HCEC 1CT (cell line): Measurements from ENCODE around the gene MBP.
A peak's percentile ranks its signal among the peaks of the same experiment; 100 is the strongest.

Experiments used
- DNase-seq: peaks from one replicate; pipeline ENCODE4 v3.0.0-alpha.2; 2017

Gene MBP

DNA sequence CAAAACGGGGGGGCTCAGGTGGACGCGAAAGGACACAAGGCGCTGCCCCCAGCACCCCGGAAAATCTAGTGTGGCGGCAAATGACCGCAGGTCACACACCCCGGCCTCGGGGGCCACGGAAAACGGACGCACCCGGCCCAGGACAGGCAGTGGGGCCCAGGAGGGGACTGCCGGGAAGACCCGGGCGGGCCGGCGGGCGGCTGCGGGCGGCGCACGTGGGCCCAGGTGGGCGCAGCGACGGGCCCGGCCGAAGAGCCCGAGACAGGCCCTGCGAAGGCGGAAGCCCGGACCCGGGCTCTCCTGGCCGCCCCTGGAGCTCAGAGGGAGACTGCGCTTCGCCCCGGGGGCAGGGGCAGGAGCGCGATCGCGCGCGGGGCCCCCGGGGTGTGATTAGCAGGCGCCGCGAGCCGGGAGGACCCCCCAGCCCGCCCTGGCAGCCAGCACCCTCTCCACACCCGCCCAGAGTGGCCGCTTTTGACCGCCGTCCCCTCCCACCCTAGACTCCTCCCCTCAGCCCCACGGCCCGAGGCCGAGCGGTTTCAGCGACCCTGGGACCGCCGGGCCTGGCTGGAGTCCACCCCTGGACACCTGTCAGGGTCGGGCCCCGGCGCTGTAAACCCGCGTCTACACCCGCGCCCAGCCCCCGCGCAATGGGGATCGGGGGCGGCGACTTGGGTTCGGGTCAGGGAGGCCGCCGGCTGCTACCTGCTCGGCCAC is 773 bp downstream of the MBP start:
- no peak for DNase-seq

DNA sequence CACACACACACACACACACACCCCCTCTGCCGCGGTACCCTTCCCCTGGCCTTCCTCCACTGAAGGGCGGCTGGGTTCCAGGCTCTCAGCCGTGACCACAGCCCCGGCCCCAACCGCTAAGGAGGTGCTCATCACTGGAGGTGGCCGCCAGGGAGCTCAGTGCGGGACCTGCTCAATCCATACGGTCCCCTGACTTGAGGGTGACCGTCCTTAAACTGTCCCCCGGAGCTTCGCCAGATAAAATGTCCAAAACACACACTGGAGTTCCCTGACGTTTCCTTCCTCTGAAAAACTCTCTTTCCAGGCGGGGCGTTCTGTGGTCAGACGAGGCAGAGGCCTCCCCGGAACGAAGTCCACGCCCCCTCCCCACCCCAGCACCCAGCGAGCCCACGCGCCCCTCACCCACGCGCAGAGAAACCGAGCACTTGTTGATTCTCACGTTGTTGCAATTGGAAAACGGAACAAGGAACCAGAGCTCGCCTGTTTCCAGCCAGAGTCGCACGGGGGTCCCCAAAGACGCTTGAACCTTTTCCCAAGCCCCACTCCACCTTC is 1.4 kb downstream of the MBP start:
- DNase-seq, result no peak

DNA sequence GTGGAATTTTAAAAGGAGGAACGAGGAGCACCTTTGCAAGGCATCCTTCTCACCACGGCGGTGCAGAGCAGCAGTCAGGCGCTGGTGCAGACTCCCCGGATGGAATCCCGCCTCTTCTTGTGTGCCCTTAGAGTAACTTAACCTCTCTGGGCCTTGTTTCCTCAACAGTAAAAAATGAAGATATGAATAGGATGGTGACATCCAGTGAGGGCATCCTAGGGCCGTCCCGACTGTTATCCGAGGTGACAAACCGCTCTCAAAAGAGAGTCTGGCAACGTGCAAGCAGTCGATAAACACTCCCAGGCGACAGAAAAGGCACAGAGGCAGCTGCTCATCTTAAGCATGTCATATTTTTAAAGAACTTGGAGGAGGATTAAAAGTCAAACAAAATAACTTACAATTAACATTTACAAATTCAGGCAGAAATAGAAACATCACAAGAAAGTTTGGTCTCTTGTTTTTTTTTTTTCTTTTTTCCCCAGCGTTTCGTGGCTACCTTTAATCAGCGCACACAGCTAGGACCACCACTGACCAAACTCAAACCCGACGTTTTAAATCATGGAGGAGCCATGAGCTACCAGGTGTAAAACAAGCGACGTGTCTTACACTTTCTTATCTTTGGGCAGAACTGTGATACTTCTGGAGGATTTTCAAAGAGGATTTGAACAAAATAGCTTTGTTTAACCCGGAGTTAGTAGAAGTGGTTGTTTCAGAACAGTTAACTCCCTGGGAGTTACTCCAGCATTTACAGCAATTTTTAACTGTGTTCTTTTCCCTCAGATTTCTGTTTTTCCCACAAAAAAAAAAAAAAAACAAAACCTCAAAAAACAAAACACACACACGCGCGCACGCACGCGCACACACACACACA is 2.1 kb downstream of the MBP start:
- DNase-seq, result no peak

DNA sequence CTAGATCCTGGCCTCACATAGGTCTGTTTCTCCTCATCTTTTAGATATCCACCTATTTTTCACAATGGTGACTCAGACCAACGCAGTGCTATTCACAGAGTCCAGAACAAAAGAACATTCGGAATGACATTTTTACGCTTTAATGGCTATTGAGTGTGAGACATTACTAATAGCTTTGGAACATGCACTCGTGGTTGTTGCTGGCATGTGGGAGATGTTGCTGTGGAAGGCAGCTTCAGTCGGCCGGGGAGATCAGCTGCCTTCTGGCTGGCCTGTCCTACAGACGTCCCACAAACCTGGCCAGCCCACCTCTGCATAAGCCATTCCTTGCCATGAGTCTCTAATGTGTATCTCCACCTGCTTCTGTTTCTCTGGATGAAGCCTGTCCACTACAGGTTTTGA is 3.4 kb downstream of the MBP start:
- peak; percentile 54 for DNase-seq

DNA sequence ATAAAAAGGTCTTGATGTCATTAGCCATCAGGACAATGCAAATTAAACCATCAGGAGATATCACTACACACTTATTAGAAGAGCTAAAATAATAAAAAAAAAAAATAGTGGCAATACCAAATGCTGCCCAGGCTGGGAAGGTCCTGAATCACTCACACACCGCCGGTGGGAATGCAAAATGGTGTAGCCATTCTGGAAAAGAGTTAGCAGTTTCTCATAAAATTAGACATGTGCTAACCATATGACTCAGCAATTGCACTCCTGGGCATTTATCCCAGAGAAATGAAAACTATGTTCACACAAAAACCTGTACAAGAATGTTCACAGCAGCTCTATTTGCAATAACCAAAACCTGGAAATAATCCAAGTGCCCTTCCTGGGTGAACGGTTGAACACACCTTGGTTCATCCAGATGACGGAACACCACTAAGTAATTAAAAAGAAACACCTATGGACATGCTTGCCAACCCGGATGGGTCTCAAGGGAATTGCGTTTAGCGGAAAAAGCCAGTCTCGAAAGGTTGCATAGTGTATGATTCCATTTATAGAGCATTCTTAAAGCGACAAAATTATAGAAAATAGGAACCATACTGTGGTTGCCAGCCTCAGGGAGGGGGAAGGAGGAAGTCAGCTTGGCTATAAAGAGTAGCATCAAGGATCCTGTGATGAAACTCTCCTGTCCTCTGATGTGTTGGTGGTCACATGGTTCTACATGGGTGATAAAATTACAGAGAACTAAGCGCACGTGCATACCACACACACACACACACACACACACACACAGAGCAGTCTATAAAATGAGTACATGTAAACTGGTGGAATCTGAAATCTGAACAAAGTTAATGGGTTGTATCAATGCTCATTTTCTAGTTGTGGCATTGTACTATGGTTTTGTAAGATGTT is 4.6 kb downstream of the MBP start:
- DNase-seq, result peak; percentile 87

DNA sequence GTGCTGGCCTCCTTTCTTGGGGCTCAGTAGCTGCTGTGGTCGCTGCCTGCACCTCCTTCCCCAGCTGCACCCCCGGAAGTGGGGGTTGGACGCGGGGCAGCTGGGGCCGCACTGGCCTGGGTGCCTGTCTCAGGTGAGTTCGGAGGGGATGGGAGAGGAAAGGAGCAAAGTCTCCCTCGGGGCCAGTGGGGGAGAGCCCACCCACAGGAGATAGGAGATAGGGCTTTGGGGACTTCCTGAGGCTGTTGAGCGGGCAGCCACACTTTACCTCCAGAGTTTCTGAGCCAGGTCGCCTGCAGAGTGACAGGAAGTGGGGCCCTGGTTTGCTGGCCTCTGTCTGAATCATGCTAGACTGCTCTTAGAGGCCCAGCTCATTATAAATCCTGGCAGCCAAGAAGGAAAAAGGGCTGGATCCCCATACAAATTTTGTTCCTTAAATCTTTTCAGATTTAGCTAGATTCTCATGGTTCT is 8.1 kb downstream of the MBP start:
- no peak for DNase-seq

DNA sequence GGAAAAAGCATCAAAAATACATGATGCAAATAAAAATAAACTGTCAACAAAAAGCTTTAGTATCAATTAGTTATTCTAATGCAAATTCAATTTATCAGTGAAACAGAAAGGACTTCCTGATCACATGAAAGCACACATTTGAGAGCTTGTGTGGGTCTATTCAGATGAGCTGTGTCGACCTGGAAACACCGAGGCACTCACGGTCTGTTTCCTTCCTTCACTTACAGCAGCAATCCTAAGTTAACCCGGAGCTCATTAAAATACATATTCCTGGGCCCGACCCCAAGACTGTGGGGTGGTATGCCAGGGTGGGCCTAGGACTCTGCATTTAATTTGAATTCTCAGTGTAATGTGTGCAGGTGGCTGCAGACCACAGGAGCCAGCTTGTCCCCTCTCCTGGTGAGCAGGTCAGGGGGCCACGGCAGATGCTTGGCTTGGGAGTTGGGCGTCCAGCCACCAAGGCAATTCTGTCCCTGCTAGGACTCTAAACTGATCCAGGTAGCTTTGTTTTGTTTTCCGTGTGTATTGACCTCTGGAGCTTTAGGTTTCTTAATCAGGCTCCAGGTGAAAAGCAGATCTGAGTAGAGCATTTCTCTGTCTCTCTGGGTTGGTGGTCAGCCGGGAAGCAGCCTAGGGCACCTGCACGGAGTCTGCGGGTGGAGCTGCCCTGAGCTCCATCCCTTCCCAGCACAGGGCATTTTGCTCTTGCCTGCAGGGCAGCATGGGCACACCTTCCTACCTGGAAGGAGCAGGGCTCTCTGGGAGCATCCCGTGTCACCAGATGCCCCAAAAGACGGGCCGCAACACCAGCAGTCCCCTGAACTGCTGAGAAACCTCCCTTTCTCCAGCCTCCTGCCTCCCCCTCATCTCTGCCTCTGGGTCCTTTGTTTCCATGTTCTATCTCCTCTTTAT is 9.0 kb downstream of the MBP start:
- DNase-seq, result no peak

DNA sequence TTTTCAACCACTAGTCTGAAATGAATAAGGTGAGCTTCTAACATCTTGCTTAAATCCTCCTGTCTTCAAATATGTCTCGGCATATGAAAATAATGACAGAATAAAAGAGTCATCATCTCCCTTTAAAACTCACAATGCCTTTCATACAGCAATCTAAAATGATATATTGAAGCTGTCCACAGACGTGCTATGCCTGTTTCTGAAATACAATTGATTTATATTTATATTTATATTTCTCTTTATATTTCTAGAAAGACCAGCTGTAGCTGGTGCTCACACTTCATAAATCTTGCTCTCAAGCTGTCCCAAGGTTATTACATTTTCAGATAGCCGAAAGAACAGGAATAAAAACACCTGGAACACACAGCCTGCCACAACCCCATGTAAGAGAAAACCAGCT is 11.1 kb downstream of the MBP start:
- DNase-seq, result no peak

DNA sequence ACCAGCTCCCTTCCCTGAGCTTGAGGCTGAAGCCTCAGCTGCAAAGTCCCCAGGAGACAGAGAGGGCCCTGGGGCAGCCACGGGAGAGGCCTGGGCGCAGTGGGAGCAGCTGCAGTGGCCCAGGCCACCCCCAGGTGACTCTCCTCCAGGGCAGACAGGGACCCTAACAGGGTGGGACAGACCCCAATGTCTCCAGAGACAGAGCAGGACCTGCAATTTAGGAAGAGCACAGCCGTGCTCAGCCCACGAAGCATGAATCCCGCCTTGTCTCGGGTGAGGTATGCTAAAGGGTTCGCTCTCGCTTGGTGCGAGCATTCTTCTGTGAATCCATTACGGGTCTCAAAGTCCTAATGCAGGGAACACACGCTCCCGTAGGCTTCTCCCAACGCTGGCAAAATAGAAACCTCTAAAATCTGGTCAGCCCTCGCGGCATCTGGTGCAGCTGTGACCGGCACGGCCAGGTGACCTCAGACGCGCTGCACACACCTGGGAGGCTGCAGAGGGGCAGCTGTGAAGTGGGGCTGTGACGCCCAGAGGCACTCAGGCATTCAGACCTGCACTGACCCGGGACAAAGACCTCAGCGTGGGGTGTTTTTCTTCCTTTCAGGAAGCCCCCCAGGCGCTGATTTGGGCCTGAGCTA is 12.6 kb downstream of the MBP start:
- DNase-seq, result no peak

DNA sequence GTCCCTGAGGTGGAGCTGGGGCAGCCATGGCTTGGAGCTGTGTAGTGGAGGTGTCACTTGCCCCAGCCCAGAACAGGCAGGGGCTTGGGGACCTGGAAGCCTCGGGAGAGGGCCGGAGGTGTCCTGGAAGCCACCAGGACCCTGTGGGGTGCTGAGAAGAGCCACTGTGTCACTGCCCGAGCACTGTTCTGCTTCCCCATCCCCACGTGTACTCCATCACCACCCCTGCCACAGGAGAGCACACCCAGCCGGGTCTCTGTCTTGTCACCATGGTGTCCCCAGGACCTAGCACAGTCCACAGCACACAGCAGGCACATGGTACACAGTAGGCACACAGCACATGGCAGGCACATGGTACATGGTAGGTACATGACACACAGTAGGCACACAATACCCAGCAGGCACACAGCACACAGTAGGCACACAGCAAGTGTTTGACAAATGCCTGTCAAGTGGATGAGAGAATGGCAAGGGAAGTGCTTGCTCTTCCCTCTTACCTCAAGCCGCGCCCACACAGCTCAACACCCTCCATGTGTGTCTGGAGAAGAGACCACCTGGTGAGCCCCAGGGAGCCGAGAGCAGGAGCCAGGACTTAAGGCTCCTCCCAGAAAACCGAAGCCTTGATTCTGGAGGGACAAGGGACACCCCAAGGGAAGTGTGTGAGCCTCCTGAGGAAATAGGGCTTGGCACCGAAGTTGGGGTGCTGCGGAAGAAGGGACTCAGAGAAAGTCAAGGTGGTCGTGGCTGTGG is 13.3 kb downstream of the MBP start:
- DNase-seq, result no peak

DNA sequence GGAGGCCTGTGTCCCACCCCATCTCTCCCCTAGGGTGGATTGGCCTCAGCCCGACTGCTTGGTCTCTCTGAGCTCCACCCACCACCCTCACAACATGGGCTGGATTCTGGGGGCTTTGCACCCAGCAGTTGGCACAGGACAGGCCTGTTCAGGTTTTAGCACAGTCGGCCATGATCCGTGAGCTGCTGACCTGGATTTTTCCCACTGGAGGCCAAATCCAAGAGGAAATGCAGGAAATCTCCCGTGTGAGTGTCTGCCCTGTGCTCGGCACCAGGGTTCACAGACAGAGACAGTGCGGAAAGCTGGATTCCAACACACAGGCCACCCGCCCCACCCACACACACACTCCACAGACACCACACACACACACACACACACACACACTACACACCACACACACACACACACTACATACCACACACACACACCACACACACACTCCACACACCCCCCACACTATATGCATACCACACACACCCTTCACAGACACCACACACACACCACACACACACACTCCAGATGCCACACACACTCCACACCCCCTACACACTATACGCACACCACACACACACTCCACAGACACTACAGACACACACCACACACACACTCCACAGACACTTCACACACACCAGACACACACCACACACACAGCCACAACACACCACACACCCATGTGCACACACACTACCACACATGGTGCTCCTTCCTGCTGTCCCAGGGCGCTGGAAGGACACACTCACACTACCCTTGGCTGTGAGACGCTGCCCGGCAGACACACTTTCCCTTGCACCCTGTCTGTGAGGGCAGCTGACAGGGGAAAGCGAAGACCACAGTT is 14.1 kb downstream of the MBP start:
- no peak for DNase-seq

DNA sequence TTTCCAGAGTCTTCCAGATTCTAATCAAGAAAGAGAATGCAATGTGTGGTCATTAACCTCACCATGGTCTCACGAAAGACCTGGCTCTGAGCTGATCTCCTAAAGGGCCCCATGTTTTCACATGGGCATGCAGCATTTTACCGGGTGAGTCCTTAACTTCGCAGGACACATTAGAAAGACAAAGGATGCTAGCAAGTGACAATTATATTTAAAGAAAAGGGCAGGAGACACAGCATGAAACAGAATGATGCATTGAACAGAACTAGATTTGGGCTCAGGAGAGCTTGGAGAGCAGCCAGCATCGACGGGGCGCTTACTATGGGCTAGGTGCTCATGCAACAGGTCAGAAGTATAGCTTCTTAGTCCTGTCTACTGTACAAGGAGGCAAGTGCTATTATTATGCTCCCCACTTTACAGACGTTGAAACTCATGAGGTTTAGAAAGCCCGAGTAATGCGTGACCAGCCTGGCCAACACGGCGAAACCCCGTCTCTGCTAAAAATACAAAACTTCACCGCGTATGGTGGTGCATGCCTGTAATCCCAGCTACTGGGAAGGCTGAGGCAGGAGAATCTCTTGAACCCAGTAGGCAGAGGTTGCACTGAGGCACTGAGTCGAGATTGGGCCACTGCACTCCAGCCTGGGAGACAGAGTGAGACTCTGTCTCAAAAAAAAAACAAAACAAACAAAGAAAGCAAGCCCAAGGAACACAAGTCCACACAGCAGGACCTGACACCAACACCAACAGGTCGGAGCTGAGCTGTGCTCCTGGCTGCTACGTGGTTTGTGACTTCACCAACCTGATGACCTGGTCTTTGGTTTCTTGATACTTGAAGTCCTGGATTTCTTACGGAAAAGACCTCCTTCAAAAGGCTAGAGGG is 16.1 kb downstream of the MBP start:
- no peak for DNase-seq

DNA sequence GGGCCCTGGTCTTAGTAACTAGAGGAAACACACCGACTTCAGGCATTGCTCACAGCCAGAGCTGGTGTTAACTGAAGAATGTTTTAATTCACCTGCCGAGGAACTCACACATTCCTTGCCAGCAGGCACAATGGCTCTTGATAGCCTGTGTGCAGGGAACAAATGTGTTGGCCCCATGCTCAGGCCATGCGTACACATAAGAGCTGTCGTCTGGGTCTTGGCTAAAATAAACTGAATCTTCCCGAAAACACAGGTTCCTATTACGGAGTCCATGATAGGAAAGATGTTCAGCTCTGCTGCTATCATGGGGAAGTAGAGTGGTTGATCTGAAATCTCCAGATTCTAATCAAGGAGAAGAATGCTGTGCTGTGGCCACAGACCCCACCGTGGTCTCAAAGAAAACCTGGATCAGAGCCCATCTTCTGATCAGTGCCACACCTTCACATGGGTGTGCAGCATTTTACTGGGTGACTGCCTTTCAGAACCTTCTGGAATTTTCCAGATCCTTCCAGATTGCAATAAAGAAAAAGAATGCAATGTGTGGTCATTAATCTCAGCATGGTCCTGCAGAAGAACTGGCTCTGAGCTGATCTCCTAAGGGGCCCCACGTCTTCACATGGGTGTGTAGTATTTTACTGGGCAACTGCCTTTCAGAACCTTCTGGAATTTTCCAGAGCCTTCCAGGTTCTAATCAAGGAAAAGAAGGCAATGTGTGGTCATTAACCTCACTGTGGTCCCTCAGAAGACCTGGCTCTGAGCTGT is 17.2 kb downstream of the MBP start:
- no peak for DNase-seq

DNA sequence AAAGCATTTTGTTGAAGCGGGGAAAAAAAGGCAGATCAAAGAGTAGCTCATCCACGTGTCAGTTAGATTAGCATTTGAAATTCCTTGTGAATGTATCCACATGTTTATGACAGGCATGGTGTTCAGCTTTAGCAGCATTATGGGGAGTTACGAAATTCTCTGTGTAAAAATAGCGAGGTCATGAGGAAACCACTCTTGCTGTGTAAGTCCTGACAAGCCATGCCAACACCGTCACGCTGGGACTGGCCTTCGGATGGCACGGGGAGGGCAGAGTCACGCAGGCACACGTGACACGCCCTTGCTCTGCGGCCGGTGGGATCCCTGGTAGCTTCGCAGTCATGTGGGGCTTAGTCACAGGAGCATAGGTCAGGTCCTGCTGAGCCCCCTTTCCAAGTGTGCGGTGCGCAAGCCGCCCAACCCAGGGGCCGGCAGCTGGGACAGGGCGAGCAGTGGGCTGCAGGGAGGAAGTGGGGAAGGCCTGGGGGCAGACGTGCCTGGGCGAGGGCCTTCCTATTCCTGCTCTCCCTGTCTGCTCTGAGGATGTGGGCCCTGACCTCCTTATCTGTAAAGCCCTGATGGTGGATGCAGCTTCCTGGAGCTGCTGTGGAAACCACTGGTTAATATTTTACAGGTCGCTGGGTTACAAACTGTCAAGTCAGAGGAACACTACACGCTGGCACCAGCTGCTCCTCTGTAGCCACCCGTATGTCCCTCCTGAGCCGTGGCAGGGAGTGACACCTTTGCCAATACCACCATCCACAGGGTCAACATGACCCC is 18.0 kb downstream of the MBP start:
- peak; percentile 92 for DNase-seq

DNA sequence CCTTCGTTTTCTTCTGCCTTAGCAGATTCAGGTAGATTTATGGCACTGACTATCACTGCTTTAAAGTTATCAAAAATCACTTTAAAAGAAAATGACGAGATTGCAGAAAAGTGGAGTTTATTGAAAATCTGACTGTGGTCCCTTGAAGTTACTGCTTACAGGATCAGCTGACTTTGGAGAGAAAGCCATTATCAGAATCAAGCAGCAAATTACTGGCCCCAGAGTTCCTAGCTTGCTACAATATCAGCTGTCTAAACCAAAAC is 18.5 kb downstream of the MBP start:
- no peak for DNase-seq

DNA sequence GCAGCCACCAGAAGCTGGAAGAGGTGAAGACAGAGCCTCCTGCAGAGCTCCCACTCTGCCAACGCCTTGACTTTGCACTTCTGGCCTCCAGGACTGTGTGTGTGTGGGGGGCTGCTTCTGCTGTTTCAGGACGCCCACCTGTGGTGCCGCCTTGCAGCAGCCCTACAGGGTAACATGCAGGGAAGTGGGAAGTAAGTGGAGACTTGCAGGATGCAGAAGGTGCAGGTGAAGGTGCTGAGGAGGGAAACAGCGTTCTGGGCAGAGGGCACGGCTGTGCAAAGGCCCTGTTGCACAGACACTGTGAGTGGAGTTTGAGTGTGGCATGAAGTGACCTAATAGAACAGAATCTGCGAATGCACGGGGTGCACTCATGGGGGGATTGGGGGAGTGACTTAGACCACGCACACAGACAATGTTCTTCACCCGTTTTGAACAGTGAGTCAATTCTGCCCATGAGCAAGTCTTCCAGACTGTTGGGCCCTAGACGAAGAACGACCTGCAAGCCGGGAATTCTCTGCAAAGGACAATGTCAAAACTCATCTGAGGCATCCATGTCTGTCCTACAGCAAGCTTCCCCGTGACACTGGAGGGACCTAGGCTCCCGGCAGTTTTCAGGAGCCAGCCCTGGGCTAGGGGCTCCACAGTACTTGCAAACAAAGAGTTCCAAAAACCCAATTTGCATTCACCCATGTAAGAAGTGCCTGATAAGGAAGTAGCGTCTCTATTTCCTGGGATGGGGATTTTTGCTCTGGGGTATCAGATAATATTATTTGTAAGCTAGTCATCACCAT is 19.0 kb downstream of the MBP start:
- no peak for DNase-seq
